GM12878 (cell line): Measurements from ENCODE around the gene SPG7. TPM values are rescaled to one million over a fixed set of nuclear protein-coding genes. Genes with fewer than 3 reads are reported as not detected.

Source experiments
- CHD2 ChIP-seq: IDR thresholded peaks from 2 replicates; pipeline ENCODE4 v1.6.1; 2011; ENCODE audit warnings: low read depth, low read length, improper control_type of control experiment, borderline replicate concordance
- EP300 ChIP-seq, 2 experiments: fragments of 150-350 bp in 1 of 2; IDR thresholded peaks; 2 replicates each; pipeline ENCODE4 v1.6.1; 2011 to 2012; ENCODE audit warnings: low read depth in 2 of 2, low read length in 2 of 2, borderline replicate concordance in 1 of 2, improper control_type of control experiment in 1 of 2, inconsistent platforms in 1 of 2; ENCODE audit not compliant: control insufficient read depth in 1 of 2
- JUND ChIP-seq: IDR thresholded peaks from 2 replicates; pipeline ENCODE4 v1.6.1; 2012; ENCODE audit warnings: low read depth, mild to moderate bottlenecking, low read length, improper control_type of control experiment, moderate library complexity
- KDM1A ChIP-seq: fragments of 200-600 bp; sonication (generic); IDR thresholded peaks from 2 replicates; pipeline ENCODE4 v1.6.1; 2016; ENCODE audit warnings: borderline replicate concordance
- MYC ChIP-seq: IDR thresholded peaks from 2 replicates; pipeline ENCODE4 v1.6.1; 2011; ENCODE audit warnings: mild to moderate bottlenecking, low read length, moderate library complexity, inconsistent platforms; ENCODE audit not compliant: insufficient read depth, insufficient replicate concordance, insufficient read length, severe bottlenecking
- NRF1 ChIP-seq: conservative IDR thresholded peaks from 2 replicates; pipeline ENCODE4 v1.6.1; 2011; ENCODE audit warnings: mild to moderate bottlenecking, low read depth, low read length, improper control_type of control experiment
- PAX8 ChIP-seq: fragments of 450-650 bp; IDR thresholded peaks from 2 replicates; pipeline ENCODE4 v1.6.1; 2017; ENCODE audit warnings: mild to moderate bottlenecking, moderate library complexity
- POLR2AphosphoS2 ChIP-seq: IDR thresholded peaks from 2 replicates; pipeline ENCODE4 v1.6.1; 2011; ENCODE audit warnings: low read depth, mild to moderate bottlenecking, low read length, improper control_type of control experiment, moderate library complexity
- POU2F2 ChIP-seq: IDR thresholded peaks from 3 replicates; pipeline ENCODE4 v1.6.1; 2011; ENCODE audit warnings: low read depth, mild to moderate bottlenecking, low read length, borderline replicate concordance
- RAD51 ChIP-seq: fragments of 450-650 bp; IDR thresholded peaks from 2 replicates; pipeline ENCODE4 v1.6.1; 2016; ENCODE audit warnings: moderate library complexity, mild to moderate bottlenecking, inconsistent platforms
- SUZ12 ChIP-seq: fragments of 200-600 bp; sonication (generic); IDR thresholded peaks from one replicate; pipeline ENCODE4 v1.6.1; 2018; ENCODE audit warnings: antibody characterized with exemption, mild to moderate bottlenecking; ENCODE audit not compliant: unreplicated experiment
- polyA plus RNA-seq, 11 experiments: library from polyadenylated mRNA; depleted of rRNA in 4 of 11; unstranded in 6 of 11; stranded (reverse) in 5 of 11; fragments of >200 nt; fragmentation: Nextera tagmentation in 4 of 11; fragmentation: Illumina TruSeq in 1 of 11; extraction: Ambion mirVana in 4 of 11; extraction: Trizol in 1 of 11; gene quantifications; 1 replicate in 1 of 11; 2 replicates in 10 of 11; pipeline versions ENCODE4 v1.2.1 to v1.2.3, GENCODE V29; 2011 to 2016; ENCODE audit warnings: inconsistent platforms in 2 of 11, missing spikeins in 2 of 11, low read depth in 1 of 11
- total RNA-seq, 4 experiments: library from RNA; depleted of rRNA in 3 of 4; stranded (reverse); fragments of >200 nt in 3 of 4; fragmentation: Illumina TruSeq in 1 of 4; extraction: Trizol in 1 of 4; gene quantifications; 2 replicates each; pipeline versions ENCODE4 v1.2.1 to v1.2.3, GENCODE V29; 2013 to 2021
- TF ChIP-seq, protein P1 (sequence below): fragments of 450-650 bp; IDR thresholded peaks from 2 replicates; pipeline ENCODE4 v1.6.1; 2017; ENCODE audit warnings: antibody characterized with exemption, mild to moderate bottlenecking, moderate library complexity
- TF ChIP-seq, protein P2 (sequence below): IDR thresholded peaks from 2 replicates; pipeline ENCODE4 v1.6.1; 2011; ENCODE audit warnings: low read depth, mild to moderate bottlenecking, low read length, moderate library complexity, borderline replicate concordance; ENCODE audit errors: extremely low read depth
- TF ChIP-seq, protein P3 (sequence below): IDR thresholded peaks from 2 replicates; pipeline ENCODE4 v1.6.1; 2011; ENCODE audit warnings: low read depth, low read length, improper control_type of control experiment, borderline replicate concordance
- TF ChIP-seq, protein P4 (sequence below): fragments of 150-350 bp; IDR thresholded peaks from 2 replicates; pipeline ENCODE4 v1.6.1; 2014; ENCODE audit warnings: mild to moderate bottlenecking, low read depth, low read length
- TF ChIP-seq, protein P5 (sequence below): IDR thresholded peaks from 2 replicates; pipeline ENCODE4 v1.6.1; 2012; ENCODE audit warnings: improper control_type of control experiment, low read depth, low read length; ENCODE audit not compliant: insufficient replicate concordance

The SPG7 gene
- total and polyA plus RNA-seq, 10 of the 15 experiments (the other 5 are each of a cell fraction or from before 2014, with no cell fraction given) = 5.9 to 75.9 (median 52.5) TPM

DNA sequence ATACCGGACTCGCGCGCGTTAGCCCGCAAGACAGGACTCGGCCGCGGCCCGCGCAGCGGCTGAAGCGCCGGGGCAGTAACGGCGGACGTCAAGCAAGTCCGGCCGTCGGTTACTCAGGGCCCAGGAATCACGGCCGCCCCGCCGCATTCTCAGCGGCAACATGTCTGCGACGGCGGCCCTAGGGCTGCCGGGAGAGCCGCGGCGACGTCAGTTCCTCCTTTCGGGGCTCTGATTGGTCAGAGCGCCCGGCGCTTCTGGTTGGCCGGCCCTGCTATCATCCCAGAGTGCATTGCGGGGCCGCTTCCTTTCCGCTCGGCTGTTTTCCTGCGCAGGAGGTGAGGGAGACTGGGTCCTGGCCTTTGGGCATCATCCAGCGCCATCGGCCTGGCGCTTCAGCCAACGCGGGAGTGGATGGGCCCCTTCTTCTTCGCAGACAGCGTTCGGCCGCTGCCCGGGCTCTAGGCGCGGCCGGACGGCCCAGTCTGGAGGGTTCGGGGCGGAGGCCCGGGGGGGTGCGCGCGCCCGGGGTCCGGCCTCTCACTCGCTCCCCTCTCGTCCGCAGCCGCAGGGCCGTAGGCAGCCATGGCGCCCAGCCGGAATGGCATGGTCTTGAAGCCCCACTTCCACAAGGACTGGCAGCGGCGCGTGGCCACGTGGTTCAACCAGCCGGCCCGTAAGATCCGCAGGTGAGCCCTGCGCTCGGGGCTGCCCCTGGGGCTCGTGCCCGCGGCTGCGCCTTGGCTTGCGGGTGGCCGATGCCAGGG is 52.4 kb downstream of the SPG7 start, which contains the start of gene RPL13 (continued):
- TF ChIP-seq, protein P1, sequence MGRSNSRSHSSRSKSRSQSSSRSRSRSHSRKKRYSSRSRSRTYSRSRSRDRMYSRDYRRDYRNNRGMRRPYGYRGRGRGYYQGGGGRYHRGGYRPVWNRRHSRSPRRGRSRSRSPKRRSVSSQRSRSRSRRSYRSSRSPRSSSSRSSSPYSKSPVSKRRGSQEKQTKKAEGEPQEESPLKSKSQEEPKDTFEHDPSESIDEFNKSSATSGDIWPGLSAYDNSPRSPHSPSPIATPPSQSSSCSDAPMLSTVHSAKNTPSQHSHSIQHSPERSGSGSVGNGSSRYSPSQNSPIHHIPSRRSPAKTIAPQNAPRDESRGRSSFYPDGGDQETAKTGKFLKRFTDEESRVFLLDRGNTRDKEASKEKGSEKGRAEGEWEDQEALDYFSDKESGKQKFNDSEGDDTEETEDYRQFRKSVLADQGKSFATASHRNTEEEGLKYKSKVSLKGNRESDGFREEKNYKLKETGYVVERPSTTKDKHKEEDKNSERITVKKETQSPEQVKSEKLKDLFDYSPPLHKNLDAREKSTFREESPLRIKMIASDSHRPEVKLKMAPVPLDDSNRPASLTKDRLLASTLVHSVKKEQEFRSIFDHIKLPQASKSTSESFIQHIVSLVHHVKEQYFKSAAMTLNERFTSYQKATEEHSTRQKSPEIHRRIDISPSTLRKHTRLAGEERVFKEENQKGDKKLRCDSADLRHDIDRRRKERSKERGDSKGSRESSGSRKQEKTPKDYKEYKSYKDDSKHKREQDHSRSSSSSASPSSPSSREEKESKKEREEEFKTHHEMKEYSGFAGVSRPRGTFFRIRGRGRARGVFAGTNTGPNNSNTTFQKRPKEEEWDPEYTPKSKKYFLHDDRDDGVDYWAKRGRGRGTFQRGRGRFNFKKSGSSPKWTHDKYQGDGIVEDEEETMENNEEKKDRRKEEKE = 0 out of 2 replicates have a peak, but pooled peaks have one; percentile 24
- no peak for TF ChIP-seq EP300 (IDR thresholded peaks at IDR 0.05; ENCODE audit: borderline replicate concordance in 1 of 2, control insufficient read depth in 1 of 2, low read depth in 2 of 2, low read length in 2 of 2)
- TF ChIP-seq POLR2AphosphoS2 = peak; percentile 99; the same call in 1 of the 2 replicates
- no peak for TF ChIP-seq RAD51
- no peak; the same call in 1 of the 2 replicates for TF ChIP-seq JUND
- peak; percentile 53; the same call in 1 of the 2 replicates for TF ChIP-seq CHD2
- TF ChIP-seq MYC = peak; percentile 94
- peak; percentile 95 for TF ChIP-seq POU2F2
- peak; percentile 35; the same call in 1 of the 2 replicates for TF ChIP-seq NRF1
- TF ChIP-seq, protein P2, sequence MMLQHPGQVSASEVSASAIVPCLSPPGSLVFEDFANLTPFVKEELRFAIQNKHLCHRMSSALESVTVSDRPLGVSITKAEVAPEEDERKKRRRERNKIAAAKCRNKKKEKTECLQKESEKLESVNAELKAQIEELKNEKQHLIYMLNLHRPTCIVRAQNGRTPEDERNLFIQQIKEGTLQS = no peak
- no peak for TF ChIP-seq SUZ12
- no peak for TF ChIP-seq PAX8
- TF ChIP-seq, protein P3, sequence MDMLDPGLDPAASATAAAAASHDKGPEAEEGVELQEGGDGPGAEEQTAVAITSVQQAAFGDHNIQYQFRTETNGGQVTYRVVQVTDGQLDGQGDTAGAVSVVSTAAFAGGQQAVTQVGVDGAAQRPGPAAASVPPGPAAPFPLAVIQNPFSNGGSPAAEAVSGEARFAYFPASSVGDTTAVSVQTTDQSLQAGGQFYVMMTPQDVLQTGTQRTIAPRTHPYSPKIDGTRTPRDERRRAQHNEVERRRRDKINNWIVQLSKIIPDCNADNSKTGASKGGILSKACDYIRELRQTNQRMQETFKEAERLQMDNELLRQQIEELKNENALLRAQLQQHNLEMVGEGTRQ = no peak
- TF ChIP-seq, protein P4, sequence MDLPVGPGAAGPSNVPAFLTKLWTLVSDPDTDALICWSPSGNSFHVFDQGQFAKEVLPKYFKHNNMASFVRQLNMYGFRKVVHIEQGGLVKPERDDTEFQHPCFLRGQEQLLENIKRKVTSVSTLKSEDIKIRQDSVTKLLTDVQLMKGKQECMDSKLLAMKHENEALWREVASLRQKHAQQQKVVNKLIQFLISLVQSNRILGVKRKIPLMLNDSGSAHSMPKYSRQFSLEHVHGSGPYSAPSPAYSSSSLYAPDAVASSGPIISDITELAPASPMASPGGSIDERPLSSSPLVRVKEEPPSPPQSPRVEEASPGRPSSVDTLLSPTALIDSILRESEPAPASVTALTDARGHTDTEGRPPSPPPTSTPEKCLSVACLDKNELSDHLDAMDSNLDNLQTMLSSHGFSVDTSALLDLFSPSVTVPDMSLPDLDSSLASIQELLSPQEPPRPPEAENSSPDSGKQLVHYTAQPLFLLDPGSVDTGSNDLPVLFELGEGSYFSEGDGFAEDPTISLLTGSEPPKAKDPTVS = no peak
- TF ChIP-seq, protein P5, sequence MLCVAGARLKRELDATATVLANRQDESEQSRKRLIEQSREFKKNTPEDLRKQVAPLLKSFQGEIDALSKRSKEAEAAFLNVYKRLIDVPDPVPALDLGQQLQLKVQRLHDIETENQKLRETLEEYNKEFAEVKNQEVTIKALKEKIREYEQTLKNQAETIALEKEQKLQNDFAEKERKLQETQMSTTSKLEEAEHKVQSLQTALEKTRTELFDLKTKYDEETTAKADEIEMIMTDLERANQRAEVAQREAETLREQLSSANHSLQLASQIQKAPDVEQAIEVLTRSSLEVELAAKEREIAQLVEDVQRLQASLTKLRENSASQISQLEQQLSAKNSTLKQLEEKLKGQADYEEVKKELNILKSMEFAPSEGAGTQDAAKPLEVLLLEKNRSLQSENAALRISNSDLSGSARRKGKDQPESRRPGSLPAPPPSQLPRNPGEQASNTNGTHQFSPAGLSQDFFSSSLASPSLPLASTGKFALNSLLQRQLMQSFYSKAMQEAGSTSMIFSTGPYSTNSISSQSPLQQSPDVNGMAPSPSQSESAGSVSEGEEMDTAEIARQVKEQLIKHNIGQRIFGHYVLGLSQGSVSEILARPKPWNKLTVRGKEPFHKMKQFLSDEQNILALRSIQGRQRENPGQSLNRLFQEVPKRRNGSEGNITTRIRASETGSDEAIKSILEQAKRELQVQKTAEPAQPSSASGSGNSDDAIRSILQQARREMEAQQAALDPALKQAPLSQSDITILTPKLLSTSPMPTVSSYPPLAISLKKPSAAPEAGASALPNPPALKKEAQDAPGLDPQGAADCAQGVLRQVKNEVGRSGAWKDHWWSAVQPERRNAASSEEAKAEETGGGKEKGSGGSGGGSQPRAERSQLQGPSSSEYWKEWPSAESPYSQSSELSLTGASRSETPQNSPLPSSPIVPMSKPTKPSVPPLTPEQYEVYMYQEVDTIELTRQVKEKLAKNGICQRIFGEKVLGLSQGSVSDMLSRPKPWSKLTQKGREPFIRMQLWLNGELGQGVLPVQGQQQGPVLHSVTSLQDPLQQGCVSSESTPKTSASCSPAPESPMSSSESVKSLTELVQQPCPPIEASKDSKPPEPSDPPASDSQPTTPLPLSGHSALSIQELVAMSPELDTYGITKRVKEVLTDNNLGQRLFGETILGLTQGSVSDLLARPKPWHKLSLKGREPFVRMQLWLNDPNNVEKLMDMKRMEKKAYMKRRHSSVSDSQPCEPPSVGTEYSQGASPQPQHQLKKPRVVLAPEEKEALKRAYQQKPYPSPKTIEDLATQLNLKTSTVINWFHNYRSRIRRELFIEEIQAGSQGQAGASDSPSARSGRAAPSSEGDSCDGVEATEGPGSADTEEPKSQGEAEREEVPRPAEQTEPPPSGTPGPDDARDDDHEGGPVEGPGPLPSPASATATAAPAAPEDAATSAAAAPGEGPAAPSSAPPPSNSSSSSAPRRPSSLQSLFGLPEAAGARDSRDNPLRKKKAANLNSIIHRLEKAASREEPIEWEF = no peak
- no peak for TF ChIP-seq KDM1A
